Heart right ventricle (tissue), 16 donors: ENCODE measurements around the gene TLR8. TPM values are rescaled to one million over a fixed set of nuclear protein-coding genes. Genes with fewer than 3 reads are reported as not detected.

ENCODE experiments used
- ATAC-seq, 8 donors: fragments of 200-7000 bp; cut with Tn5 transposase; one replicate each; pipeline ENCODE4 v1.9.1; 2020; ENCODE audit warnings: mild to moderate bottlenecking in 8 of 8, moderate library complexity in 8 of 8, moderate number of reproducible peaks in 1 of 8
- DNase-seq, 2 donors: peaks; one replicate each; pipeline ENCODE4 v3.0.0-alpha.2; 2020
- H3K27ac ChIP-seq, 10 donors: fragments of 200-600 bp; sonication (generic) in 2 of 10; one replicate each; pipeline versions ENCODE4 v1.5.0 to v1.8.0; 2020 to 2022; ENCODE audit warnings: mild to moderate bottlenecking in 3 of 10
- H3K27me3 ChIP-seq, 7 donors: fragments of 200-600 bp; one replicate each; pipeline ENCODE4 v1.8.0; 2021 to 2022; ENCODE audit warnings: mild to moderate bottlenecking in 2 of 7
- H3K36me3 ChIP-seq, 9 donors: fragments of 200-600 bp; sonication (generic) in 1 of 9; one replicate each; pipeline versions ENCODE4 v1.5.0 to v1.8.0; 2020 to 2022; ENCODE audit warnings: mild to moderate bottlenecking in 2 of 9
- H3K4me1 ChIP-seq, 9 donors: fragments of 200-600 bp; sonication (generic) in 1 of 9; one replicate each; pipeline versions ENCODE4 v1.5.0 to v1.8.0; 2020 to 2022; ENCODE audit warnings: mild to moderate bottlenecking in 4 of 9
- H3K4me3 ChIP-seq, 10 donors: fragments of 200-600 bp; sonication (generic) in 2 of 10; one replicate each; pipeline versions ENCODE4 v1.5.0 to v1.8.0; 2020 to 2022; ENCODE audit warnings: mild to moderate bottlenecking in 7 of 10, moderate library complexity in 2 of 10
- H3K9me3 ChIP-seq, 11 donors: fragments of 200-600 bp in 10 of 11; sonication (generic) in 2 of 11; one replicate each; pipeline versions ENCODE4 v1.5.0 to v1.8.0; 2013 to 2022; ENCODE audit warnings: mild to moderate bottlenecking in 2 of 11, control low read depth in 1 of 11, moderate library complexity in 1 of 11
- WGBS, 2 donors: extraction: QIAGEN DNeasy Blood & Tissue Kit; methylation state at CpG; one replicate each; pipeline ENCODE4 v1.1.7; 2013; ENCODE audit warnings: inconsistent platforms in 1 of 2; 5-methylcytosine and 5-hydroxymethylcytosine counted together
- intact Hi-C, 10 donors: fragments of 100-400 bp; cut with DNase I; formaldehyde crosslinking; loops; one replicate each; pipeline versions ENCODE4 v1.11.1 to v1.14.2; 2022
- polyA plus RNA-seq, 2 donors: library from polyadenylated mRNA; stranded (reverse); fragments of 200-250 nt; gene quantifications; one replicate each; pipeline ENCODE4 v1.2.3, GENCODE V29; 2013
- total RNA-seq, 10 donors: library from RNA; stranded (reverse); fragmentation: NEBNext Ultra II Directional in 3 of 10; extraction: Animal tissue kit (Norgen Biotek cat#: 25700) in 3 of 10; gene quantifications; one replicate each; pipeline versions ENCODE4 v1.2.1 to v1.2.4, GENCODE V29; 2021 to 2023
- TF ChIP-seq, protein P1 (sequence below), 9 donors: fragments of 200-600 bp; sonication (generic) in 2 of 9; IDR thresholded peaks; one replicate each; pipeline versions ENCODE4 v1.5.0 to v1.8.0; 2021 to 2022; ENCODE audit warnings: antibody characterized with exemption in 9 of 9, mild to moderate bottlenecking in 5 of 9, moderate library complexity in 1 of 9
- donor health status: Arrhythmogenic right ventricular cardiomyopathy.
- donor health status: ischemic (EF 13 %, LVEDD 7.1; RV severe dilation, severe dysfunction).
- donor health status: healthy with polysubstance abuse.
- donor health status: DM: no; HTN: yes; CAD: no.
- donor health status: DM: no; HTN: no; CAD: no.
- donor health status: ischemic (EF 25% LVEDD 6.9; RV normal size, moderate dysfunction).
- donor health status: ischemic (EF 25% LVEDD 5.7; RV mildly dilated, moderate dysfunction).
- donor health status: healthy.
- donor health status: DM: yes; HTN: yes; CAD: no.
- donor health status: Ischemic cardiomyopathy.
- donor health status: ischemic (EF 35%, LVEDD 5.7; RV mildly dilated, moderate dysfunction).
- donor health status: nonischemic (EF 11% LVEDD 7.7; RV severe dilation, severe dysfunction).
- donor health status: DM: yes; HTN: yes; CAD: no.
- donor health status: PGD.
- donor health status: ischemic (EF 29% LVEDD 5.4; RV normal size, mild dysfunction).
- donor health status: nonischemic (EF 23%, LVEDD 6.1; RV moderate dilation, normal function).

The TLR8 gene
- total and polyA plus RNA-seq, 12 donors, result 0.07 to 6.9 (median 0.50) TPM

DNA sequence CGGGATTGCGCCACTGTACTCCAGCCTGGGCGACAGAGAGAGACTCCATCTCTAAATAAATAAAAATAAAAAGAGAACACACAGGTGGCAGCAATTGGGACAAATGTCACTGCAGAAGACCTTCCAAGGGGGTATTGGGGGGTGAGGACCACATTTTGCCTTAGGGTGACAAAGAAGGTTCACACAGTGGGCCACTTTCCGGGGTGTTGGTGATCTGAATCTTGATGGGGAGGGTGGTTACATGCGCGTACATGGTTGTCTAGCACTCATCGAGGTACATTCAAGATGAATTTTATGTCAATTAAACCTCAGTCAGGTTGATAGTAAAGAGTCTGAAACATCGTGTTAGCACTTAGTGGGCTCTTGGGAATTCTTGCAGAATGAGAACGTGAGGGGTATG, 48.0 kb downstream of the TLR8 start:
- no peaks in the 10 kb centered on the region for H3K36me3 ChIP-seq
- TF ChIP-seq, protein P1, sequence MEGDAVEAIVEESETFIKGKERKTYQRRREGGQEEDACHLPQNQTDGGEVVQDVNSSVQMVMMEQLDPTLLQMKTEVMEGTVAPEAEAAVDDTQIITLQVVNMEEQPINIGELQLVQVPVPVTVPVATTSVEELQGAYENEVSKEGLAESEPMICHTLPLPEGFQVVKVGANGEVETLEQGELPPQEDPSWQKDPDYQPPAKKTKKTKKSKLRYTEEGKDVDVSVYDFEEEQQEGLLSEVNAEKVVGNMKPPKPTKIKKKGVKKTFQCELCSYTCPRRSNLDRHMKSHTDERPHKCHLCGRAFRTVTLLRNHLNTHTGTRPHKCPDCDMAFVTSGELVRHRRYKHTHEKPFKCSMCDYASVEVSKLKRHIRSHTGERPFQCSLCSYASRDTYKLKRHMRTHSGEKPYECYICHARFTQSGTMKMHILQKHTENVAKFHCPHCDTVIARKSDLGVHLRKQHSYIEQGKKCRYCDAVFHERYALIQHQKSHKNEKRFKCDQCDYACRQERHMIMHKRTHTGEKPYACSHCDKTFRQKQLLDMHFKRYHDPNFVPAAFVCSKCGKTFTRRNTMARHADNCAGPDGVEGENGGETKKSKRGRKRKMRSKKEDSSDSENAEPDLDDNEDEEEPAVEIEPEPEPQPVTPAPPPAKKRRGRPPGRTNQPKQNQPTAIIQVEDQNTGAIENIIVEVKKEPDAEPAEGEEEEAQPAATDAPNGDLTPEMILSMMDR (IDR thresholded peaks at IDR 0.05), result no peak
- H3K27me3 ChIP-seq, result no peaks in the 10 kb centered on the region
- DNase-seq, result no peak
- H3K27ac ChIP-seq, result peak overlapping the region in 3 of 10 donors; percentile 78 to 92 (median 89)
- intact Hi-C loops, result no loop called here
- peak overlapping the region in 1 of 10 donors; percentile 12 for H3K4me3 ChIP-seq
- H3K4me1 ChIP-seq, result peaks cover 0 to 77% (median 18%) of the 10 kb centered on the region in 9 donors
- H3K9me3 ChIP-seq, result no peaks in the 10 kb centered on the region
- ATAC-seq, result no peak
- 88 to 93% methylated on average over 9 of the region's 9 CpGs for WGBS, 2 donors

DNA sequence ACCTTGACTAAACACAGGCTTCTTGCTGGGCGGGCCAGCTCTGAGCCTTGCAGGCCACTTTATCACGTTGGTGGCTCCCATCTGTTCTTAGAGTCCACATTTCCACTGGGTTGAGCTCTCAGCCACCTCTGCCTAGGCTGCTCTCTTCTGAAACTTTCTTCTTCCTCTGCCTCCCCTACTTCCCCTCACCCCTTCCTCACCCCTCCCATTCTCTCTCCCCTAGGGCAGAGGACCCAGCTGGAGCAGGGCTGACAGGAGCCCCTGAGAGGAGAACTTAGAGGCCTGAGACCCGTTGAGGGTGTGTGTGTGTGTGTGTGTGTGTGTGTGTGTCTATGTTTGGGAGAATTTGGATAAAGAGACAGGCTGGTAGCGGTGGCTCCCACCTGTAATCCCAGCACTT, 48.6 kb downstream of the TLR8 start:
- peak overlapping the region in 4 of 10 donors; percentile 78 to 92 (median 87) for H3K27ac ChIP-seq
- no peaks in the 10 kb centered on the region for H3K9me3 ChIP-seq
- H3K4me1 ChIP-seq, result peaks cover 0 to 71% (median 13%) of the 10 kb centered on the region in 9 donors
- TF ChIP-seq, protein P1 (IDR thresholded peaks at IDR 0.05), result no peak
- H3K4me3 ChIP-seq, result peak overlapping the region in 1 of 10 donors; percentile 12
- ATAC-seq, result no peak
- intact Hi-C loops, result no loop called here
- H3K36me3 ChIP-seq, result no peaks in the 10 kb centered on the region
- DNase-seq, result no peak
- WGBS, 2 donors, result 72 to 84% methylated on average over 4 of the region's 4 CpGs
- no peaks in the 10 kb centered on the region for H3K27me3 ChIP-seq

DNA sequence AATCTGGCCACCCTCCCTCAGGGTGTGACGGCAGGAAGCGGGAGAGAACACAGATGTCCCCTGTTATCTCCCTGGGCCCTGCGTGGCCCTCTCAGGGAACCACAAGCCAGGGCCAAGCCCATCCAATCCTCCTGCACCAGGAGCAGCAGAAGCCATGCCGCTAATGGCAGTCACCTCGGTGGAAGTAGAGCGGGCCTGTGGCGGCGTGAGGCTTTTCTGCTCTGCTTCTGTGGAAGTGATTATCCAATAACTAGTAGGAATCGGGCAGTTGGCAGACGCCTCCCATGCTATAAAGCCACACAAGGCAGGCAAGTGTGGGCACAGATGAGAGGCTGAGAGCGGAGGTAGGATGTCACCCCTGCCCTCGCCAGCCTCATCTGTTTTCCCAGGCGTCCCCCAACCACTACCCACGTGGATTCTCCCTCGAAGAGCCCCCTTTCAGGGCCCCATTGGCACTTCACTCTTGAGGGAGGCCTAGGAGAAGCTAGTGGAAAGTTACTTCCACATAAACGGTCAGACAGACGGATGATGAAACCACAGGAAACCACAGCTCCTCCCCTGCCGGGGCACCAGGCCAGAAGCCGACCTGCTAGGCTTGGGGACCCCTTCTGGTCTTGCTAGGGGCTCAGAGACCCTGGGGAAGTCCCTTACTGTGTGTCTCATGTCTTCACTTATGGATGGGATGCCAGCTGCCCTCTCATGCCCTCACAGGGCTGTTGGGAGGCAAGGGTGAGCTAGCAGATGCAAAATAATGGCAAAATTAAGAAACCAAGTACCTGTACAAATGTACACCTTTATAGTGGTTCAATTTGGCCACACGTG, 49.7 kb downstream of the TLR8 start:
- Histone ChIP-seq H3K4me1 (peaks cover 0 to 70% (median 13%) of the 10 kb centered on the region in 9 donors), H3K27me3 (peaks cover 0 to under 1% (median 0%) of the 10 kb centered on the region in 7 donors), H3K4me3 (peak overlapping the region in 1 of 10 donors; percentile 39), H3K9me3 (no peaks in the 10 kb centered on the region), H3K27ac (peak overlapping the region; percentile 29 to 92 (median 79)), H3K36me3 (no peaks in the 10 kb centered on the region)
- ATAC-seq, result peak; percentile 68 to 93 (median 88)
- DNase-seq, result peak; percentile 56 to 59
- TF ChIP-seq, protein P1 (IDR thresholded peaks at IDR 0.05), result no peak
- WGBS, 2 donors, result 48 to 55% methylated on average over 20 of the region's 20 CpGs
- intact Hi-C loops, result no loop called here

DNA sequence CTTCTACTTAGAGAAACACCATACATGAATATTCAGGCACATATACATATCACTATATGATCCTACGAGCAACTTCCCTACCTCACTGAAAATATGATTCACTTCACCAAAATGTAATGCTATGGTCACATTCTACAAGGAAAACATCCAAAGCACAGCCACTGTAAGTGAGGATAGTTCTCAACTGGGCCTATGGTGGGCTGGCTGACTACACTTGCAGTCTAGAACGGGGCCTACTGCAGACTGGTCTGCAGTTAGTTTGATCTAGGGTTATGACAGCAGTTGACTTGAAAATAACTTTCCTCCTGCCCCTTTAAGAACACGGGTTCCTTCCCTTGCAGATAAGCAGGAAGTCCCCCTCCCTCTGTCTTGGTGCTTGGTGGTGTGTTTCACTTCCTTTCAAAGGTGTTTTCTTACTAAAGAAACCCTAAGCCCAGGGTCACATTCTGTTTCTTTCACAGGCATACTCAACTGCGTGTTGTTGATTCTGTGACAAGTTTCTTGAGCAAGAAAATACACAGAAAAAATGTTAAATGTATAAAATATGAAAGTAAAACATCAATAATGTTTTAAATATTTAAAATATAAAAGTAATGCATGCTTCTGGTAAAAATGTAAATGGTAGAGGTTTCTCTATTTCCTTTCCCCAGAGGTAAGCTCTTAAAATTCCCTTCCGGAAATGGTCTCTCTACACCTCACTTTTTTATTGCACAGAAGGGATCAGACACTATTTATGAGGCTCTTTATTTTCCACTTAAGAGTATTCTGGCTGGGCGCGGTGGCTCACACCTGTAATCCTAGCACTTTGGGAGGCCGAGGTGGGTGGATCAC, 50.5 kb downstream of the TLR8 start:
- intact Hi-C loops, result no loop called here
- peak; percentile 34 to 86 (median 72) for ATAC-seq
- H3K4me3 ChIP-seq, result peak overlapping the region in 1 of 10 donors; percentile 39
- H3K36me3 ChIP-seq, result no peaks in the 10 kb centered on the region
- no peaks in the 10 kb centered on the region for H3K9me3 ChIP-seq
- peaks cover 0 to 6% (median 0%) of the 10 kb centered on the region in 7 donors for H3K27me3 ChIP-seq
- DNase-seq, result peak in 1 of 2 donors; percentile 39
- WGBS, 2 donors, result 68 to 69% methylated on average over 8 of the region's 8 CpGs
- H3K4me1 ChIP-seq, result peaks cover 0 to 69% (median 13%) of the 10 kb centered on the region in 9 donors
- peak overlapping the region in 9 of 10 donors; percentile 63 to 92 (median 79) for H3K27ac ChIP-seq
- TF ChIP-seq, protein P1 (IDR thresholded peaks at IDR 0.05), result no peak
